AG08396 (cell line): ENCODE measurements around the gene CEMIP2.
"Not testable (repeated sequence)": the region's sequence is repeated elsewhere in the genome, so short reads cannot be mapped to it uniquely, and the experiment has no call there.

Experiments used
- DNase-seq: peaks from one replicate; pipeline ENCODE4 v3.0.0; 2012; ENCODE audit warnings: low spot score, mixed read lengths

The CEMIP2 gene

DNA sequence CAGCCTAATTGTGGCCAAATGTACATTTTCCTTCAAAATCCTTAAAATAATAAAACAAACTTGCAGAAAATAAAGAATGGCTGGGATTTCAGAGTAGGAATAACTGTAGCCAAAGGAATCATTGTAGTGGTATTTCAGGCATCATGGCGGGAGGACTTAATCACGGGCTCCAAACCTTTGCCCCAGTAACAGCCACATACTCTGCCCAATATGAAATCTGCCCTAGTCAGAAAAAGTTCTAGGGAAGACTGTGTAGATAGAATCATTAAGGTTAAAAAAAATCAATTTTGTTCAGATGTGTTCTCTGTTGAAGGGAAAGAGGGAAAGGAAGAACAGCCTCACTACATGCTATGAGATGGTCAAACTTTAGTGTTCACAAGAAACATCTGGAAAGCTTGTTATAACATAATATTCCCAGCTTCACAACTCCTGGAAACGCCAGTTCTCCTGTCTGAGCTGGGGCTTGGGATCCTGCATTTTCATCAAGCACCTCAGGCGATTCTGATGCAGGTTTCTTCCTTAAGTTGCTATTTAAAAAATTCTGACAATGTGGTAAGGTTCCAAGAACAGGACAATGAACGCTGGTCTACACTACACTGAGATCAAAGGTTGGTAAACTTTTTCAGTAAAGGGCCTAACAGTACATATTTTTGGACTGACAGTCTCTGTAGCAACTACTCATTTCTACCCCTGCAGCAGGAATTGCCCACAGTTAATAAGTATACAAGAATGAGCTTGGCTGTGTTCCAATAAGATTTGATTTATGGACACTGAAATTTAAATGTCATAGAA, 87.9 kb downstream of the CEMIP2 start:
- no peak for DNase-seq

GRCh38 chr9:71678999-71679398, 89.3 kb downstream of the CEMIP2 start:
- no peak for DNase-seq

GRCh38 chr9:71677209-71677608, 91.1 kb downstream of the CEMIP2 start:
- no peak for DNase-seq

DNA sequence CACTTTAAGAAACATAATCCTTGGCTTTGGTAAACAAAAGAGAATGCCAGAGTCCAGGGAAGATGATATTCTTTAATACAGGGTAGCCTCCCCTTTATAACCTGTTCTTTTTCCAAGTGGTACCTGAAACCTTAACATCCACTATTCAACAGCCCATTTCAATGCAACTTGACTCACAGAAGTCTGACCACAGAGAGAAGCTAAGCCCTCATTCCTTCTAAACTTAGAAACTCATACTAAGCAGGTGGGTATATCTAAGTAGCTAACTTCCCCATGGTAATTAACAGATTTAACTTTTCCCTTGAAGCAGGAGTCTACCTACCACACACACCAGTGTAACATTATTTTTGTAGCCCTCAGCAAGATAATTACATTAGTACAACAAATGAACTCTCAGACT, 91.9 kb downstream of the CEMIP2 start:
- DNase-seq, result no peak

DNA sequence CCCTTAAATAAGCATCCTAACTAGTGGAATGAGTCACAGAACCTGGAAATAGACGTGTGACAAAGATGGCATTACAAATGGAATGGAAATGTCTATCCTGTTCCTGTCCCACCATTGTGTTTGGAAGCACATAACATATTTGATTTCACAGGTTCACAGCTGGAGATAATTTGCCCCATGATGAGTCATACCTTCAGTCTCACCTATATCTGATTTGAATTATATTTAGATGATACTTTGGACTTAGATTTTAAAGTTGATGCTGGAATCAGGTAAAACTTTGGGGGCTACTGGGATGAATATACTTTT, 92.5 kb downstream of the CEMIP2 start:
- DNase-seq, result no peak

DNA sequence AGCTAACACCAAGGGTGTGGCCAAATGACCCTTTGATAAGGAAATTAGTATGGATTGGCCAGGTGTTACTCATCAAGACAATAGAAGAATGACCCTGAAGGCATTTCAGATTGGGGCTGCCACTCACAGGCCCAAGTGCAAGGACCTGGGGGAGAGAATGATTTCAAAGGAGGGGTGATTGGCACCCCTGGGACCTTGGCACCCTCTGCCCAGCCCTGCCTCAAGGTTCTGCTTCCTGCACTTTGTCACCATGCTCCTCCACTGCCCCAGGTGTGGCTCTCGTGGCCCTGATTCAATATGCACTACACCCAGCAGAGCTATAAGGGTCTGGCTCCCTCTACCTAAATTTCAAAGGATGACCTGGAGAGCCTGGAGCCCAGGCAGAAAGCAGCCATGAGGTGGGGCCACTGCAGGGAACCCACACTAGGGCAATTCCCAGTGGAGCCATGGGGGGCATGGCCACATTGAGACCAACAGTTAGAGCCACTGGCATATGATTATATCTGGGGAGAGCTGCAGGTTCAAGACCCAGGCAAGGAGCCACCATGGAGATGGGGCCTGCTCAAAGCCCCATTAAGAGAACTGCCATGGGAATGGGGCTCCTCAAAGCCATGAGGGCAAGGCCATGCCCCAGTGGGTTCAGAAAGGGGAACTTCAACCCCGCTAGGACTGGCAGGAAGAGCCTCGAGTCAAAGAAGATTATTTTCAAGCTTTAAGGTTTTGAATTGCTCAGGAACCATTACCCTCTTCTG, 93.0 kb downstream of the CEMIP2 start:
- no peak for DNase-seq

DNA sequence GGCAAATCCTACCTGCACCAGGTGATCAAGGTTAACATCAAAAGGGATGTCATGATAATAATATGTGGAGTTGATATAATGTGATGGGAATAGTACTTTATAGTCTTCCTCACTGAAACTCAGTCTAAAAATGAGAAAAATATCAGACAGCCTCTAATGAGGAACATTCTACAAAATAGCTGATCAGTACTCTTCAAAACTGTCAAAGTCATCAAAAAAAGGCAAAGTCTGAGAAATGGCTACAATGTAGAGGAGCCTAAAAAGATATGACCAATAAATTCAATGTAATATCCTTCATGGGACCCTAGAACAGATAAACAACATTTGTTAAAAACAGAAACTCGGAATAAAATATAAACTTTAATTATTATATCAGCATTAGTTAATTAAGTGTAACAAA, 95.7 kb downstream of the CEMIP2 start:
- no peak for DNase-seq

- no peak for DNase-seq
Measured at GRCh38 chr9:71671289-71671688, 97.0 kb downstream of the CEMIP2 start.

- DNase-seq, result no peak
Measured at GRCh38 chr9:71670121-71670520, 98.2 kb downstream of the CEMIP2 start.

- DNase-seq, result no peak
Measured at GRCh38 chr9:71669284-71669995, 98.9 kb downstream of the CEMIP2 start.

GRCh38 chr9:71668717-71669116, 99.6 kb downstream of the CEMIP2 start:
- no peak for DNase-seq

GRCh38 chr9:71665247-71665646, 103.1 kb downstream of the CEMIP2 start:
- no peak for DNase-seq

DNA sequence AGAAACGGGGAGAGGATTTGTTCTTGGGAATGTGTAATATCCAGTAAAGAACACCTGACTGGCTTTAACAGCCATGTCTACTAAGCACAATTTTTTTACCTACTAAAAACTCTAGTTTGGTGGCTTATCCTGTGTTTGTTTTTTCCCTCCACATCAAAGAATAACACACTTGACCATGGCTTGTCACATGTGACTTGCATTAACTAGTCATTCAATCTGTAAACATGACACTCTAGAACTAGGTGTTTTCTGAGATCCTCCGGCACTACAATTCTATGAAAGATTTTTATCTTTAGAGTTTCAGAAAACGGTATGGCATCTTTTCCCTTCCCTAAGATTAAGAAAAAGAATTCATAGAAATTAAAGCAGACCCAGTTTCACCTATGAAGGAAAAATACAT, 103.7 kb downstream of the CEMIP2 start:
- no peak for DNase-seq

DNA sequence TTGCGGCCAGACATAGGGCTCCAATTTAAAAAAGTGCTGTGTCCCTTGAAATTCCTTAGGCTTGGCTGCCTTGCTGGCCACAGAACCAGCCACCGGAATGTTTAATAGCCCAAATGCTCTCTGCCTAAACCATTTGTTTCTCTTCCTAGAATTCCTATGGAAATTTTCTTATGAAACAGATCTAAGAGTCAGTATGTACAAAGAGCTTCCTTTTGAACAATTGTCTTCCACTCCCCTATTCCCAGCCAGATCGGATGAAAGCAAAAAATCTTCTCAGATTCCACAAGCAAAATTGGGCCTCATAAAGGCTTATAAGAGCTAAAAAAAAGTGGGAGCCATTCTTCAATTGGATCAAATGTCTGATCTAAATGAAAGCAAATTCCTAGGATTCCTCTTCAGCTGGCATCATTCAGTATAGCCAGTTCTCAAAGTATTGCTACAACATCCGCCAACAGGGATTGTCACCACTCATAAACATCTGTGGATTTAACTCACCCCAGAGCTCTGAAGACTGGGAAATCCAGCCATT, 104.3 kb downstream of the CEMIP2 start:
- no peak for DNase-seq

DNA sequence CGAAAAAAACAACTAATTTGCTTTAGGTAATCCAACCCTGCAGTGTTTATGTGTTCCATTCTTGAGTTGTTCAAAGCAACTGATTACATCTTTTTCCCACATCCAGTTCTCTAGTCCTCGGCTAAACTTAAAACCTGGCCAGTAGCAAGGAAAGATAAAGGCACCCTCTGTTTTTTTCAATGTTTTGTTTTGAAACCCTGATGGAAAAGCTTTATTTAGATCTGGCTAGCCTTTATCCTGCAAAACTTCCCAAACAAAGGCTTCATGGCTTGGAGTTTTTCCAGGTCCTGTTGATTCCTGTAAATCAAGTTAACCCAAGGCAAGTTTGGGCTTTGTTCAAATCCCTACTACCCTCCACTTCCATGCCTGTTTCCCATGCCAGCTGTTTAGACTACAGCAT, 105.1 kb downstream of the CEMIP2 start:
- DNase-seq, result no peak

DNA sequence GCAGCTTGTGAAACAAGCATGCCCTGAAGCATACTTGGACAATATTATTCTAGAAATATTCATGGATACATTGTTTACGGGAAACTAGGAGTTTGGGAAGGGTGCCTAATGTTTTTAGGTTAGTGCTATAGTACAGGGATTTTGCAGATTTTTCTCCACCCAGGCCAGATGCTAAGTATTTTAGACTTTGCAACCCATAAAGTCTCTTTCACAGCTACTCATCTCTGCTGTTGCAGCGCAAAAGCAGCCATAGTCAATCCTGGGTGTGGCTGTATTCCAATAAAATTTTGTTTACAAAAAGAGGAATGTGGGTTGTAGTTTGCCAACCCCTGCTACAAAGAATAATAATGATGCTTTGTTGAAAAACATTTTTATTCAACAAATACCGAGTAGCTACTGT, 106.2 kb downstream of the CEMIP2 start:
- no peak for DNase-seq

DNA sequence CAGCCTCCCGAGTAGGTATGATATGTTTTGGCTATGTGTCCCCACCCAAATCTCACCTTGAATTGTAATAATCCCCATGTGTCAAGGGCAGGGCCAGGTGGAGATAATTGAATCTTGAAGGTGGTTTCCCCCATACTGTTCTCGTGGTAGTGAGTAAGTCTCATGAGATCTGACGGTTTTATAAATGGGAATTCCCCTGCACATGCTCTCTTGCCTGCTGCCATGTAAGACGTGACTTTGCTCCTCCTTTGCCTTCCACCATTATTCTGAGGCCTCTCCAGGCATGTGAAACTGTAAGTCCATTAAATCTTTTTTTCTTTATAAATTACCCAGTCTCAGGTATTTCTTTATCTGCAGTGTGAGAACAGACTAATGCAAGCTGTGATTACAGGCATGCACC, 111.0 kb downstream of the CEMIP2 start:
- not testable (repeated sequence) for DNase-seq

GRCh38 chr9:71656496-71656895, 111.8 kb downstream of the CEMIP2 start:
- no peak for DNase-seq

GRCh38 chr9:71655778-71656177, 112.5 kb downstream of the CEMIP2 start:
- no peak for DNase-seq

GRCh38 chr9:71655141-71655540, 113.2 kb downstream of the CEMIP2 start:
- DNase-seq, result no peak

- DNase-seq, result no peak
Measured at GRCh38 chr9:71652480-71652879, 115.8 kb downstream of the CEMIP2 start.

DNA sequence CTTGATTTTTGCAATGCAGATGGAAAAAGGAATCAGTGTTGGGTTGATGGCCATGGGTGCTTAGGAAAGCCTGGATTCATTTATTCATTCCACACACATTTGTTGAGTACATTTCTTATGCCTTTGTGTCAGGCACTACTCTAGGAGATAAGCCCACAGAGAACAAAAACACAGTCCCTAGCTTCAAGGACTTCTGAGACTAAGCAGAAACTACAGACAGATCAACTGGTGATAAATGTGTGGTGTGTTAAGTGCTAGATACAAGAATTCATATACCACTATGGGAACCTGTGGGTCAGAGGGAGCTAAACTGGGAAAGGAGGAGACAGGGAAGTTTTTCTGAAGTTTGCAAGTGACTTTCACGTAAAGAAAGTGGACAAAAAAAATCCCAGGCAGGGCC, 119.9 kb downstream of the CEMIP2 start:
- no peak for DNase-seq

DNA sequence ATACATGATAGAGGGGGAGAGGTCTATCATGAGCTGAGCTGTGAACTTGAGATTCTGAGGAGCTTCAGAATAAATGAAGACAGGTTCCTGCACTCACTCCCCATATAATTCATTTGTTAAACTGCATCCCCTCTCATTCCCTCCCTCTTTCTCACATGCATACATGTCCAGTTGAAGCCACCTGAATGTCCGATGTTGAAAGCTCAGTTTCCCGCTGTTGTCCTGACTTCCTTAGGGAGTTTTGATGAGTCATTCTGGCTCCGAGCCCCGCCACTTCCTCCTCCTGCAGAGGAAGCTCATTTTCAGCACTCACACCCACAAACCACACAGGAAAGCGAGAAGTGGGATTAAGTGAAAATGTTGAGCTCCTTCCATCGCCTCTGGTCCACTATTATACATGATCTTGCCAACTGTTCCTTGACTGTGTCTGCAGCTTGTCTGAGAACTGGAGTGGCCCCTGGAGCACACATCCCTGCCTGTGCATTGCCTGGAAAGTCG, 121.2 kb downstream of the CEMIP2 start:
- DNase-seq, result peak; percentile 20
